Thyroid gland (tissue), 4 donors: ENCODE data around the gene FAM20B.

Experiments
- POLR2A ChIP-seq, 2 donors: fragments of 450-650 bp; IDR thresholded peaks; one replicate each; pipeline ENCODE4 v1.6.1; 2017; ENCODE audit warnings: antibody characterized with exemption in 2 of 2, mild to moderate bottlenecking in 2 of 2, moderate library complexity in 1 of 2
- TF ChIP-seq, protein P1 (sequence below), 6 experiments: fragments of 200-600 bp in 3 of 6; fragments of 450-650 bp in 3 of 6; sonication (generic) in 3 of 6; IDR thresholded peaks; one replicate each; pipeline ENCODE4 v1.5.1; 2016 to 2019; ENCODE audit warnings: antibody characterized with exemption in 6 of 6, mild to moderate bottlenecking in 2 of 6, inconsistent platforms in 1 of 6, moderate library complexity in 1 of 6

DNA sequence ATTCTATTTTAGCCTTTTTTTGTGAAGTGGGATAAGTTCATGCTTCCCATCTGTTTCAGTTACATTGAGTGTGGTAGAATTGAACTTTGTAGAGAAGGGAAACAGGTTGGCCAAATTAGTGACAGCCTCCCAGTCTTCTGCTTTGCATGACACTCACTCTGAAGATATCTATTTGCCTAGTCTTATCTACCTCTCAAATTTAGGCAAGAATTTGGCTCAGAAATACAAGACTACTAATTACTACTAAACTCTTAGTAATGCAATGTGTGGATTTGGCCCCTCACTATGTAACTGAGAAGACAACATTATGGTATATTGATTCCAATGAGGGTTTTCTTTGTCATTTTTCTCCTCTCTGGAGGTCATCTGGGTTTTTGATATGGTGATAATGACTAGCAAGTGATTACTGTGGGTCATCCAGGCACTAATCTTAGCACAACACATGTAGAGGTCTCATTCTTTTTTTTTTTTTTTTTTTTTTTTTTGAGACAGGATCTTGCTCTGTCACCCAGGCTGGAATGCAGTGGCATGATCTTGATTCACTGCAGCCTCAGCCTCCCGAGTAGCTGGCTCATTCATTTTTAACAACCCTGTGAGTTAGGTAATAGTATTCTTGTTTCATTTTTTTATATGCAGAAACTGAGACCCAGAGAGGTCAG is 6.3 kb downstream of the FAM20B start:
- TF ChIP-seq, protein P1, sequence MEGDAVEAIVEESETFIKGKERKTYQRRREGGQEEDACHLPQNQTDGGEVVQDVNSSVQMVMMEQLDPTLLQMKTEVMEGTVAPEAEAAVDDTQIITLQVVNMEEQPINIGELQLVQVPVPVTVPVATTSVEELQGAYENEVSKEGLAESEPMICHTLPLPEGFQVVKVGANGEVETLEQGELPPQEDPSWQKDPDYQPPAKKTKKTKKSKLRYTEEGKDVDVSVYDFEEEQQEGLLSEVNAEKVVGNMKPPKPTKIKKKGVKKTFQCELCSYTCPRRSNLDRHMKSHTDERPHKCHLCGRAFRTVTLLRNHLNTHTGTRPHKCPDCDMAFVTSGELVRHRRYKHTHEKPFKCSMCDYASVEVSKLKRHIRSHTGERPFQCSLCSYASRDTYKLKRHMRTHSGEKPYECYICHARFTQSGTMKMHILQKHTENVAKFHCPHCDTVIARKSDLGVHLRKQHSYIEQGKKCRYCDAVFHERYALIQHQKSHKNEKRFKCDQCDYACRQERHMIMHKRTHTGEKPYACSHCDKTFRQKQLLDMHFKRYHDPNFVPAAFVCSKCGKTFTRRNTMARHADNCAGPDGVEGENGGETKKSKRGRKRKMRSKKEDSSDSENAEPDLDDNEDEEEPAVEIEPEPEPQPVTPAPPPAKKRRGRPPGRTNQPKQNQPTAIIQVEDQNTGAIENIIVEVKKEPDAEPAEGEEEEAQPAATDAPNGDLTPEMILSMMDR (IDR thresholded peaks at IDR 0.05): no peak
- no peak for TF ChIP-seq POLR2A (IDR thresholded peaks at IDR 0.05)
